GM21360 (cell line): ENCODE results near the gene WWC2.

Experiments
- ATAC-seq: cut with Tn5 transposase; IDR thresholded peaks from one replicate; pipeline ENCODE4 v1.9.1; 2021; ENCODE audit warnings: mild to moderate bottlenecking, moderate library complexity; ENCODE audit not compliant: unreplicated experiment

Gene WWC2

GRCh38 chr4:183250831-183251230 lies 151.8 kb downstream of the WWC2 start:
- no peak for ATAC-seq

- ATAC-seq: no peak
Observed at GRCh38 chr4:183252959-183253358, 153.9 kb downstream of the WWC2 start.

- ATAC-seq: no peak
Observed at GRCh38 chr4:183253451-183253850, 154.4 kb downstream of the WWC2 start.

- ATAC-seq: no peak
Observed at GRCh38 chr4:183254162-183254561, 155.1 kb downstream of the WWC2 start.

GRCh38 chr4:183255487-183255886 lies 156.4 kb downstream of the WWC2 start:
- no peak for ATAC-seq

- ATAC-seq: no peak
Observed at GRCh38 chr4:183256343-183256742, 157.3 kb downstream of the WWC2 start.

- ATAC-seq: peak; percentile 79
Observed at GRCh38 chr4:183256756-183257385, 157.8 kb downstream of the WWC2 start.

GRCh38 chr4:183257808-183258207 lies 158.8 kb downstream of the WWC2 start:
- no peak for ATAC-seq

GRCh38 chr4:183260491-183261151 lies 161.6 kb downstream of the WWC2 start:
- ATAC-seq: no peak

- peak; percentile 94 for ATAC-seq
Observed at GRCh38 chr4:183261953-183262775, 163.1 kb downstream of the WWC2 start.

GRCh38 chr4:183262776-183263100 lies 163.7 kb downstream of the WWC2 start:
- no peak for ATAC-seq

- no peak for ATAC-seq
Observed at GRCh38 chr4:183263787-183264386, 164.8 kb downstream of the WWC2 start.

GRCh38 chr4:183264614-183265013 lies 165.6 kb downstream of the WWC2 start:
- no peak for ATAC-seq

GRCh38 chr4:183266371-183266770 lies 167.3 kb downstream of the WWC2 start:
- no peak for ATAC-seq

GRCh38 chr4:183268556-183268955 lies 169.5 kb downstream of the WWC2 start:
- no peak for ATAC-seq

- no peak for ATAC-seq
Observed at GRCh38 chr4:183272384-183272783, 173.3 kb downstream of the WWC2 start.

- ATAC-seq: no peak
Observed at GRCh38 chr4:183276106-183276505, 177.0 kb downstream of the WWC2 start.

GRCh38 chr4:183284258-183284785 lies 185.3 kb downstream of the WWC2 start:
- ATAC-seq: no peak

- ATAC-seq: no peak
Observed at GRCh38 chr4:183284965-183285364, 185.9 kb downstream of the WWC2 start.

- ATAC-seq: no peak
Observed at GRCh38 chr4:183285886-183286285, 186.8 kb downstream of the WWC2 start.

- no peak for ATAC-seq
Observed at GRCh38 chr4:183286590-183287308, 187.7 kb downstream of the WWC2 start.
